H9 (cell line): ENCODE results near the gene RBFOX2. TPM values are rescaled to one million over a fixed set of nuclear protein-coding genes. Genes with fewer than 3 reads are reported as not detected.

Experiments used
- DNase-seq: peaks from one replicate; pipeline ENCODE4 v3.0.0-alpha.2; 2017
- H2AFZ ChIP-seq: one replicate; pipeline ENCODE4 v1.6.1; 2013; ENCODE audit warnings: mild to moderate bottlenecking, low read length, control low read depth, moderate library complexity
- H2AK5ac ChIP-seq: 2 replicates; pipeline ENCODE4 v1.6.1; 2013; ENCODE audit warnings: low read length, control low read depth, mixed read lengths; ENCODE audit not compliant: insufficient read length
- H2BK120ac ChIP-seq: one replicate; pipeline ENCODE4 v1.6.1; 2013; ENCODE audit warnings: low read depth, mild to moderate bottlenecking, low read length, control low read depth, inconsistent platforms; ENCODE audit not compliant: poor library complexity, severe bottlenecking
- H2BK12ac ChIP-seq: 2 replicates; pipeline ENCODE4 v1.6.1; 2013; ENCODE audit warnings: low read length, control low read depth, mixed read lengths, low read depth; ENCODE audit not compliant: insufficient read length
- H2BK15ac ChIP-seq: 2 replicates; pipeline ENCODE4 v1.6.1; 2013; ENCODE audit warnings: low read depth, low read length, control low read depth
- H2BK20ac ChIP-seq: one replicate; pipeline ENCODE4 v1.6.1; 2013; ENCODE audit warnings: low read depth, mild to moderate bottlenecking, low read length, control low read depth, inconsistent platforms; ENCODE audit not compliant: poor library complexity, severe bottlenecking
- H2BK5ac ChIP-seq: 2 replicates; pipeline ENCODE4 v1.6.1; 2013; ENCODE audit warnings: low read length, control low read depth, mixed read lengths; ENCODE audit not compliant: insufficient read length
- H3K14ac ChIP-seq: 2 replicates; pipeline ENCODE4 v1.6.1; 2013; ENCODE audit warnings: low read length, control low read depth; ENCODE audit not compliant: insufficient read depth
- H3K18ac ChIP-seq: 2 replicates; pipeline ENCODE4 v1.6.1; 2013; ENCODE audit warnings: low read depth, mild to moderate bottlenecking, mixed read lengths, low read length, control low read depth; ENCODE audit not compliant: insufficient read length
- H3K23ac ChIP-seq: 2 replicates; pipeline ENCODE4 v1.6.1; 2013; ENCODE audit warnings: low read length, control low read depth, mixed read lengths, low read depth; ENCODE audit not compliant: insufficient read length
- H3K23me2 ChIP-seq: 2 replicates; pipeline ENCODE4 v1.6.1; 2013; ENCODE audit warnings: low read depth, mild to moderate bottlenecking, mixed read lengths, low read length, control low read depth; ENCODE audit not compliant: insufficient read length, poor library complexity, severe bottlenecking
- H3K27ac ChIP-seq: 2 replicates; pipeline ENCODE4 v1.5.1; 2013; ENCODE audit warnings: low read length, control low read depth, mixed read lengths, low read depth; ENCODE audit not compliant: insufficient read length
- H3K27me3 ChIP-seq: 2 replicates; pipeline ENCODE4 v1.6.1; 2013; ENCODE audit warnings: low read length, control low read depth, inconsistent platforms; ENCODE audit not compliant: insufficient read depth
- H3K4ac ChIP-seq: 2 replicates; pipeline ENCODE4 v1.6.1; 2013; ENCODE audit warnings: low read depth, mild to moderate bottlenecking, control low read depth, inconsistent platforms, low read length, moderate library complexity
- H3K4me1 ChIP-seq: 2 replicates; pipeline ENCODE4 v1.6.1; 2013; ENCODE audit warnings: low read length, control low read depth, inconsistent platforms; ENCODE audit not compliant: insufficient read depth
- H3K4me2 ChIP-seq: 2 replicates; pipeline ENCODE4 v1.6.1; 2013; ENCODE audit warnings: low read length, control low read depth, mixed read lengths; ENCODE audit not compliant: insufficient read length, insufficient read depth
- H3K56ac ChIP-seq: 2 replicates; pipeline ENCODE4 v1.6.1; 2013; ENCODE audit warnings: low read depth, mild to moderate bottlenecking, mixed read lengths, low read length, control low read depth; ENCODE audit not compliant: insufficient read length
- H3K79me1 ChIP-seq: 2 replicates; pipeline ENCODE4 v1.6.1; 2013; ENCODE audit warnings: low read depth, mild to moderate bottlenecking, moderate library complexity, low read length, control low read depth, inconsistent platforms; ENCODE audit not compliant: insufficient read depth, poor library complexity, severe bottlenecking
- H3K79me2 ChIP-seq: 2 replicates; pipeline ENCODE4 v1.6.1; 2013; ENCODE audit warnings: low read length, control low read depth, inconsistent platforms; ENCODE audit not compliant: insufficient read depth
- H3K9ac ChIP-seq: 2 replicates; pipeline ENCODE4 v1.6.1; 2013; ENCODE audit warnings: low read length, control low read depth, mixed read lengths; ENCODE audit not compliant: insufficient read length; ENCODE audit errors: extremely low read depth
- H3K9me3 ChIP-seq: one replicate; pipeline ENCODE4 v1.6.1; 2013; ENCODE audit warnings: low read depth, low read length, inconsistent platforms; ENCODE audit not compliant: control insufficient read depth
- H3T11ph ChIP-seq: one replicate; pipeline ENCODE4 v1.6.1; 2013; ENCODE audit warnings: mild to moderate bottlenecking, low read length, control low read depth, inconsistent platforms
- H4K20me1 ChIP-seq: one replicate; pipeline ENCODE4 v1.6.1; 2013; ENCODE audit not compliant: control insufficient read depth, insufficient read length, insufficient read depth
- H4K5ac ChIP-seq: 2 replicates; pipeline ENCODE4 v1.6.1; 2013; ENCODE audit warnings: low read depth, mild to moderate bottlenecking, mixed read lengths, low read length, control low read depth; ENCODE audit not compliant: insufficient read length
- H4K8ac ChIP-seq: replicated peaks from 2 replicates; pipeline ENCODE4 v1.6.1; 2013; ENCODE audit warnings: low read length, control low read depth, mixed read lengths, low read depth; ENCODE audit not compliant: insufficient read length
- H4K91ac ChIP-seq: 2 replicates; pipeline ENCODE4 v1.6.1; 2013; ENCODE audit warnings: low read depth, mild to moderate bottlenecking, moderate library complexity, mixed read lengths, low read length, control low read depth; ENCODE audit not compliant: insufficient read length
- H3K27ac Mint-ChIP-seq, 3 experiments: 2 replicates in 2 of 3; 3 replicates in 1 of 3; pipeline ENCODE4 v1.8.0; 2020 to 2021; ENCODE audit warnings: mixed read lengths in 3 of 3, mild to moderate bottlenecking in 1 of 3, moderate library complexity in 1 of 3
- H3K27me3 Mint-ChIP-seq: 2 replicates; pipeline ENCODE4 v1.8.0; 2021; ENCODE audit warnings: low read depth, mild to moderate bottlenecking, moderate library complexity, mixed read lengths
- H3K36me3 Mint-ChIP-seq, 3 experiments: 2 replicates in 2 of 3; 3 replicates in 1 of 3; pipeline ENCODE4 v1.8.0; 2020 to 2021; ENCODE audit warnings: low read depth in 3 of 3, mixed read lengths in 3 of 3; ENCODE audit not compliant: insufficient read depth in 1 of 3
- H3K4me1 Mint-ChIP-seq, 2 experiments: 2 replicates each; pipeline ENCODE4 v1.8.0; 2020; ENCODE audit warnings: mixed read lengths in 2 of 2
- H3K4me3 Mint-ChIP-seq, 2 experiments: 2 replicates in 1 of 2; 3 replicates in 1 of 2; pipeline ENCODE4 v1.8.0; 2020 to 2021; ENCODE audit warnings: mild to moderate bottlenecking in 2 of 2, mixed read lengths in 2 of 2, moderate library complexity in 1 of 2
- H3K9me3 Mint-ChIP-seq, 2 experiments: 2 replicates in 1 of 2; 3 replicates in 1 of 2; pipeline ENCODE4 v1.8.0; 2020; ENCODE audit warnings: mild to moderate bottlenecking in 2 of 2, mixed read lengths in 2 of 2, moderate library complexity in 1 of 2
- CTCF ChIP-seq: fragments of 200-600 bp; sonication (generic); conservative IDR thresholded peaks from 3 replicates; pipeline ENCODE4 v1.8.0; 2021; ENCODE audit warnings: antibody characterized with exemption, mild to moderate bottlenecking
- WGBS: extraction: QIAGEN DNeasy Blood & Tissue Kit; methylation state at CpG from one replicate; pipeline ENCODE4 v1.1.7; 2013; ENCODE audit warnings: missing lambda C conversion rate, low lambda C conversion rate, mixed read lengths; ENCODE audit not compliant: insufficient read length; ENCODE audit errors: extremely low coverage; 5-methylcytosine and 5-hydroxymethylcytosine counted together
- total RNA-seq: library from RNA; stranded (reverse); gene quantifications from 2 replicates; pipeline ENCODE4 v1.2.1, GENCODE V29; 2021

RBFOX2 gene
- total RNA-seq, 1 experiment from 2014 or later = 84.7 TPM

GRCh38 chr22:35761037-35761436 is 267.6 kb downstream of the RBFOX2 start:
- WGBS = no CpG with 5 or more reads among the region's 1 CpG

More at GRCh38 chr22:35761037-35761436, 267.6 kb downstream of the RBFOX2 start:
- Histone ChIP-seq H2BK12ac (no peak overlapping the region), H4K20me1 (no peaks in the 10 kb centered on the region), H2BK20ac (no peak overlapping the region), H3K23ac (no peak overlapping the region), H4K8ac (no peak overlapping the region), H2BK120ac (no peak overlapping the region), H3K9me3 (no peaks in the 10 kb centered on the region), H3K27me3 (no peaks in the 10 kb centered on the region; the same call in 1 of the 2 replicates), H3K79me2 (no peaks in the 10 kb centered on the region), H4K5ac (no peak overlapping the region), H2BK15ac (no peak overlapping the region), H4K91ac (no peak overlapping the region), H3K9ac (no peak overlapping the region), H2AFZ (no peak overlapping the region), H3K4ac (no peak overlapping the region), H3K4me1 (no peaks in the 10 kb centered on the region), H2BK5ac (no peak overlapping the region), H2AK5ac (no peak overlapping the region), H3K4me2 (no peak overlapping the region), H3T11ph (no peak overlapping the region), H3K14ac (no peak overlapping the region), H3K18ac (no peak overlapping the region), H3K27ac (no peak overlapping the region), H3K79me1 (no peaks in the 10 kb centered on the region), H3K23me2 (no peaks in the 10 kb centered on the region), H3K56ac (no peak overlapping the region)
- Mint-ChIP-seq H3K4me1 (0 out of 4 replicates have a peak, but pooled peaks cover 0 to 2% of the 10 kb centered on the region in 2 experiments), H3K4me3 (no peak overlapping the region), H3K36me3 (peaks cover 10 to 41% (median 30%) of the 10 kb centered on the region in 3 experiments; a peak in 5 of 7 replicates), H3K9me3 (no peaks in the 10 kb centered on the region), H3K27me3 (no peaks in the 10 kb centered on the region), H3K27ac (no peak overlapping the region)
- DNase-seq = no peak
- TF ChIP-seq CTCF = peak; percentile 64
